ENCODE data around the gene ITSN2.
"Not testable (repeated sequence)": the region's sequence is repeated elsewhere in the genome, so short reads cannot be mapped to it uniquely, and the experiment has no call there.

Gene ITSN2

DNA sequence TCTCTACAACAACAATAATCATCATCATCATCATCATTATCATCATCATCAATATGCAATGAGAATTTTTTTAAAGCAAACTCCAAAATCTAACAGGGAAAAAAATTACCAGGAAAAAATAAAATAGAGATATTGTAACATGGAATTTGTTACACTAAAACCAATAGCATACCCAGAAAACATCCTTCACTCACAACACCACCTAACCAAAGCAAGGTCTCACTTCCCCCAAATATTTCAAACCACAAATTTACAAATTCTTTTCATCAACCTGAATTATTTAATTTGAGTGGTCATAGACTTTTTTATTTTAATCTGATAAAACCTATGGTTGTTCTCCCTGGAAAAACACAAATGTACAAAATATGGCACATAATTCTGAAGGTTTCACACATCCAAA is 11.2 kb downstream of the ITSN2 start:
- Histone ChIP-seq H3K27me3 (ENCODE audit: control insufficient read depth, insufficient read depth, low read length) (no peaks in the 10 kb centered on the region), H3K4me1 (ENCODE audit: control insufficient read depth, low read depth, low read length) (no peaks in the 10 kb centered on the region), H3K9me3 (ENCODE audit: control insufficient read depth, low read depth, low read length) (no peaks in the 10 kb centered on the region), H3K36me3 (ENCODE audit: control insufficient read depth, low read depth, low read length) (no peaks in the 10 kb centered on the region), H3K4me3 (ENCODE audit: low read length) (no peak overlapping the region), H3K27ac (ENCODE audit: low read length) (no peak overlapping the region), H3K9ac (ENCODE audit: low read length) (no peak overlapping the region)

DNA sequence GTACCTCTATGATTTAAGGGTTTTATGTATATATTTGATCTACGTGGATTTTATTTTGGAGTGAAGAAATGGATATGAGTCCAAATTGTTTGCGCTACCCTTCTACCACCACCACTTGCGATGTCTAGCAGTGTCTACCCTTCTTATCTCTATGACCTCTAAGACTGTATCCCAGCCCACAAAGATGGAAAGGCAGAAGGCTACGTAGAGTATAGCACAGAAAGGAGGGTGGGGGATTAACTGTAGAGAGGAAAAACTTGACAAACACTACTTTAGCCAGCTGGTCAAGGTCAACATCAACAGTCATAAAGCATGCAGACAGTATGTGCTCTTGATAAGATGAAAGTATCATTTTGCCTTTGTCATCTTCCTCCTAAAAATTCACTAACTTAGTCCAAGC is 14.4 kb downstream of the ITSN2 start:
- peaks cover 4% of the 10 kb centered on the region for H3K4me1 ChIP-seq (ENCODE audit: control insufficient read depth, low read depth, low read length)
- H3K9me3 ChIP-seq (ENCODE audit: control insufficient read depth, low read depth, low read length): no peaks in the 10 kb centered on the region
- no peak overlapping the region for H3K27ac ChIP-seq (ENCODE audit: low read length)
- no peaks in the 10 kb centered on the region for H3K36me3 ChIP-seq (ENCODE audit: control insufficient read depth, low read depth, low read length)
- no peaks in the 10 kb centered on the region for H3K27me3 ChIP-seq (ENCODE audit: control insufficient read depth, insufficient read depth, low read length)
- H3K4me3 ChIP-seq (ENCODE audit: low read length): no peak overlapping the region
- no peak overlapping the region for H3K9ac ChIP-seq (ENCODE audit: low read length)

DNA sequence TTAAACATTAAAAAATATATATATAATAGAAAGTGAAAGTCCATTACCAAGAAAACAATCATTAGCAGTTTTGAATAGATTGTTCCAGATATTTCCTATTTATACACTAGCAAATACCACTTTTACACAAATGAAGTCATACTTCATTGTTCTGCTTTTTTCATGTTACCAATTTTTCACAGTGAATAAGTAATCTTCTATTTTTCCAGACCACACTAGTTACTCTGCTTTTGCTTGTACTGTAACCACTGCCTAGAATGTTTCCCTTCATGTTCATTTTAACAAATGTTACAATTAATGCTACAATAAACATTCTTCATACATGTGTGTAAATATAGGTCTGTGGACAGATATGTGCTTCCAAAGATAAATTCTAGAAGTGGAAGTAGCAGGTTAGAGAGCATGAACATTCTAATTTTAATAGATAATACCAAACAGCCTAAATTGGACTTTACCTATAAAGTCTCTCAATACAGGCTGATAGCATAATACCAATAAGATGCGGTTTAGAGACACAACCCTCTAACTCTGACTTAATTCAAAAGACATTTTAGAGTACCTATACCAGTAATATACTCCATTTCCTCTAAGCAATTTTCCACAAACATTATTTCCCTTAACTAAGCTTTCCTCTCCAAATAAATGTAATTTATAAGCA is 17.0 kb downstream of the ITSN2 start:
- peaks cover 6% of the 10 kb centered on the region for H3K4me1 ChIP-seq (ENCODE audit: control insufficient read depth, low read depth, low read length)
- no peak overlapping the region for H3K9ac ChIP-seq (ENCODE audit: low read length)
- H3K4me3 ChIP-seq (ENCODE audit: low read length): no peak overlapping the region

DNA sequence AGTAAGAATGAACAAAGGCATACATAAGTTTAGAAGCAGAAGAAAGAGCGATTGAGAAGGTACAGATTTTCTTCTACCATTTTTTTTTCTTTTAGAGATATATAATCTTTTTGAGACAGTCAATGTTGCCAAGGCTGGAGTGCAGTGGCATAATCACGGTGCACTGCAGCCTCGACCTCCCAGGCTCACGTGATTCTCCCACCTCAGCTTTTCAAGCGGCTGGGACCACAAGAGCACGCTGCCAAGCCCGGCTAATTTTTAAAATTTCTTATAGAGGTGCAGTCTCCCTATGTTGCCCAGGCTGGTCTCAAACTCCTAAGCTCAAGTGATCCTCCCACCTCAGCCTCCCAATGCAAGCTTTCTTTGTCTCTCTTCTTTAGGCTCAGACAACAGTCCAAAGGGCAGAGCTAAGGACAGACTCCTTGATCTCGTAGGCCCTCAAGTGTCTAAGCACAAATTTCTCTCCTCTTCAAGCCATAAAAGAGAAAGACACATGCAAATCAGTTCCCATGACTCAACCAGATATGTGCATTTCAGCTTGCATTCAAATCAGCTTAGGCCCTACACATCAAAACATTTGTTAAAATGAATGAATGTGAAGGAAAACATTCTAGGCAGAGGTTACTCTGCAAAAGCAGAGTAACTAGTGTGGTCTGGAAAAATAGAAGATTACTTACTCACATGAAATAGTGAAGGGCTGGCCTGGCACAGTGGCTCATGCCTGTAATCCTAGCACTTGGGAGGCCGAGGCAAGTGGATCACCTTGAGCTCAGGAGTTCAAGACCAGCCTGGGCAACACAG is 18.0 kb downstream of the ITSN2 start:
- no peaks in the 10 kb centered on the region for H3K9me3 ChIP-seq (ENCODE audit: control insufficient read depth, low read depth, low read length)
- H3K27me3 ChIP-seq (ENCODE audit: control insufficient read depth, insufficient read depth, low read length): no peaks in the 10 kb centered on the region
- no peak overlapping the region for H3K4me3 ChIP-seq (ENCODE audit: low read length)
- H3K4me1 ChIP-seq (ENCODE audit: control insufficient read depth, low read depth, low read length): peaks cover 14% of the 10 kb centered on the region
- H3K27ac ChIP-seq (ENCODE audit: low read length): no peak overlapping the region
- no peak overlapping the region for H3K9ac ChIP-seq (ENCODE audit: low read length)
- no peaks in the 10 kb centered on the region for H3K36me3 ChIP-seq (ENCODE audit: control insufficient read depth, low read depth, low read length)

More for the DNA sequence above, 17.0 kb downstream of the ITSN2 start:
- H3K36me3 ChIP-seq (ENCODE audit: control insufficient read depth, low read depth, low read length): no peaks in the 10 kb centered on the region
- no peaks in the 10 kb centered on the region for H3K27me3 ChIP-seq (ENCODE audit: control insufficient read depth, insufficient read depth, low read length)
- H3K9me3 ChIP-seq (ENCODE audit: control insufficient read depth, low read depth, low read length): no peaks in the 10 kb centered on the region
- no peak overlapping the region for H3K27ac ChIP-seq (ENCODE audit: low read length)

DNA sequence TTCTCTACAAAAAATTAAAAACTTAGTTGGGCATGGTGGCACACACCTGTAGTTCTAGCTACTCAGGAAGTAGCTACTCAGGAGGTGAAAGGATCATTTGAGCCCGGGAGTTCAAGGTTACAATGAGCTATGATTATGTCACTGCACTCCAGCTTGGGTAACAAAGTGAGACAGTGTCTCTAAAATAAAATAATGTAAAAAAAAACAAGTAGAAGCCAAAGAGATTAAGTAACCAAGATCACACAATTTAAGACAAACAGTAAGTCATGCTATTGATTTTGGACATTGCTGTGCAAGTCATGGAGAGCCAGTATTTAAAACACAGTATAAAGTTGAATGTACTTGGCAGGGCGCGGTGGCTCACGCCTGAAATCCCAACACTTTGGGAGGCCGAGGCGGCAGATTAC is 20.5 kb downstream of the ITSN2 start:
- no peaks in the 10 kb centered on the region for H3K36me3 ChIP-seq (ENCODE audit: control insufficient read depth, low read depth, low read length)
- H3K4me3 ChIP-seq (ENCODE audit: low read length): no peak overlapping the region
- no peak overlapping the region for H3K9ac ChIP-seq (ENCODE audit: low read length)
- H3K9me3 ChIP-seq (ENCODE audit: control insufficient read depth, low read depth, low read length): no peaks in the 10 kb centered on the region
- H3K27ac ChIP-seq (ENCODE audit: low read length): no peak overlapping the region
- H3K4me1 ChIP-seq (ENCODE audit: control insufficient read depth, low read depth, low read length): peaks cover 14% of the 10 kb centered on the region
- no peaks in the 10 kb centered on the region for H3K27me3 ChIP-seq (ENCODE audit: control insufficient read depth, insufficient read depth, low read length)

- peaks cover 14% of the 10 kb centered on the region for H3K4me1 ChIP-seq (ENCODE audit: control insufficient read depth, low read depth, low read length)
- not testable (repeated sequence) for H3K9me3 ChIP-seq (ENCODE audit: control insufficient read depth, low read depth, low read length); H3K27me3 ChIP-seq (ENCODE audit: control insufficient read depth, insufficient read depth, low read length); H3K27ac ChIP-seq (ENCODE audit: low read length); H3K9ac ChIP-seq (ENCODE audit: low read length); H3K4me3 ChIP-seq (ENCODE audit: low read length); H3K36me3 ChIP-seq (ENCODE audit: control insufficient read depth, low read depth, low read length)
Observed at GRCh38 chr2:24339098-24339497, 21.2 kb downstream of the ITSN2 start.

DNA sequence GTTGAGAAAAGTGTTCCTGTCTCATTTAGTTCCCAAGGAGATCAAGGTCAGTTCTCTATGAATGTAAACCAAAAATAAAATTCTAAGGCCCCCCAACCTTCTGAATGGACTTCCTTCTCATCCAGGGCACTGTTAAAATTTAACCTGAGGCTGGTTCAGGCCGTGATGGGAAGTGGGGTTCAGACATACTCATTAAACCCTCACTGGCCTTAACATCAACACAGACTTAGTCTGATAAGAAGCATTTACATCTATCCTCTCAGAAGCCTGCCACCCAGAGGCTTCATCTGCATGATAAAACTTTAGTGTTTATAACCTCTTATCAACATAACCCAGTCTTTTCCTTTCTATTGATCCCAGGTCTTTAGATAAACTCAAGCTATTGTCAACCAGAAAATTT is 22.4 kb downstream of the ITSN2 start:
- Histone ChIP-seq H3K9me3 (ENCODE audit: control insufficient read depth, low read depth, low read length) (no peaks in the 10 kb centered on the region), H3K9ac (ENCODE audit: low read length) (no peak overlapping the region), H3K27ac (ENCODE audit: low read length) (no peak overlapping the region), H3K4me1 (ENCODE audit: control insufficient read depth, low read depth, low read length) (peaks cover 14% of the 10 kb centered on the region), H3K27me3 (ENCODE audit: control insufficient read depth, insufficient read depth, low read length) (no peaks in the 10 kb centered on the region), H3K36me3 (ENCODE audit: control insufficient read depth, low read depth, low read length) (no peaks in the 10 kb centered on the region), H3K4me3 (ENCODE audit: low read length) (no peak overlapping the region)

GRCh38 chr2:24336811-24337210 is 23.5 kb downstream of the ITSN2 start:
- Histone ChIP-seq H3K9me3 (ENCODE audit: control insufficient read depth, low read depth, low read length) (no peaks in the 10 kb centered on the region), H3K4me3 (ENCODE audit: low read length) (no peak overlapping the region), H3K4me1 (ENCODE audit: control insufficient read depth, low read depth, low read length) (peaks cover 10% of the 10 kb centered on the region), H3K27me3 (ENCODE audit: control insufficient read depth, insufficient read depth, low read length) (no peaks in the 10 kb centered on the region), H3K27ac (ENCODE audit: low read length) (no peak overlapping the region), H3K9ac (ENCODE audit: low read length) (no peak overlapping the region), H3K36me3 (ENCODE audit: control insufficient read depth, low read depth, low read length) (no peaks in the 10 kb centered on the region)

GRCh38 chr2:24334245-24334633 is 26.1 kb downstream of the ITSN2 start:
- no peaks in the 10 kb centered on the region for H3K9me3 ChIP-seq (ENCODE audit: control insufficient read depth, low read depth, low read length)
- no peak overlapping the region for H3K27ac ChIP-seq (ENCODE audit: low read length)
- no peaks in the 10 kb centered on the region for H3K27me3 ChIP-seq (ENCODE audit: control insufficient read depth, insufficient read depth, low read length)
- peaks cover 10% of the 10 kb centered on the region for H3K4me1 ChIP-seq (ENCODE audit: control insufficient read depth, low read depth, low read length)
- no peak overlapping the region for H3K4me3 ChIP-seq (ENCODE audit: low read length)
- H3K9ac ChIP-seq (ENCODE audit: low read length): no peak overlapping the region
- no peaks in the 10 kb centered on the region for H3K36me3 ChIP-seq (ENCODE audit: control insufficient read depth, low read depth, low read length)

DNA sequence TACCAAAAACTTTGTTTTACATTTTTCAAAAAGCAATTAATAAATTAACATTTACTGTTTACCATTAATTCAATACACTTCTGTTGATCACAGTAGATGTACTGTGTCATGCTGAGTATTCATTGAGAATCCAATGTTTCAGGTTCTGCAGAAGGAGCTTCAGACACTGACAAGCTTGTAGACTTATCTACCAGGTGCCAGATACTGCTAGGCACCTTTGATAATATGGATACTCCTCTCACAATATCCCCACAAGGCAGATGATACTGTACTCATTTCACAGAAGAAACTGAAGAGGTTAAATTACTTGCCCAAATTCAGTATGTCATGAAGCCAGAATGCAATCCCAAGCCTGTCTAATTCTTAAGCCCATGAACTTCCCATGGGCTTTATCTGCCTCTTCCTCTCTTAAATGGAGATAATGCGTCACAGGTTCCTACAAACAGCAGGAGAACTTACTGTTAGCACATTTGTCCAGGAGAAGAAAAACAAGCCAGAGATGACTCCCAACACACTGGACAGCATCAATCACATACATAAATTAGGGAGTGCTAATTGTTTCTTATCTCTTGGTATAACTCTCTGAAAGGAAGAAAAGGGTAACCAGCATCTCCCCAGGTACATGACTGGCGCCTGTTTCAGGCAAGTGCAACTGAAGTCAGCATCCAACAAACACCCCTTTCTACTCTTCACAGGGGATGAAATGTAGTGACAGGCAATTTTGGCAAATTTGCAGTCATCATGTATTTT is 27.4 kb downstream of the ITSN2 start:
- Histone ChIP-seq H3K9me3 (ENCODE audit: control insufficient read depth, low read depth, low read length) (no peaks in the 10 kb centered on the region), H3K4me1 (ENCODE audit: control insufficient read depth, low read depth, low read length) (peaks cover 8% of the 10 kb centered on the region), H3K4me3 (ENCODE audit: low read length) (no peak overlapping the region), H3K27me3 (ENCODE audit: control insufficient read depth, insufficient read depth, low read length) (no peaks in the 10 kb centered on the region), H3K9ac (ENCODE audit: low read length) (no peak overlapping the region), H3K27ac (ENCODE audit: low read length) (no peak overlapping the region), H3K36me3 (ENCODE audit: control insufficient read depth, low read depth, low read length) (no peaks in the 10 kb centered on the region)

DNA sequence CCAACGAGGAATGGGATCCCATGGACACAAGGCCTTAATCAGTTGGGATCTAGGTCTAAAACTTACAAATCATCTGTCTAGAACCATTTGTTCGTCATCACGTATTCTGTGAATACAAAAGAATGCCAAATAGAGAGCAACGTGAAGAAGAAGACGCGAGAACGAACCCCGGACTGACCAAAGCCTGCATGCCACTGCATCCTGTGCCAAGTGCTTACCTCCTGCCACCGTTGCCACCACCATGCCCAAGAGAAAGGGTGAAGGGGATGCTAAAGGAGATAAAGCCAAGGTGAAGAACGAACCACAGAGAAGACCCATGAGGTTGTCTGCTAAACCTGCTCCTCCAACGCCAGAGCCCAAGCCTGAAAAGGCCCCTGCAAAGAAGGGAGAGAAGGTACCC is 30.2 kb downstream of the ITSN2 start:
- Histone ChIP-seq H3K9ac (ENCODE audit: low read length) (no peak overlapping the region), H3K27ac (ENCODE audit: low read length) (no peak overlapping the region), H3K27me3 (ENCODE audit: control insufficient read depth, insufficient read depth, low read length) (no peaks in the 10 kb centered on the region), H3K4me3 (ENCODE audit: low read length) (no peak overlapping the region), H3K9me3 (ENCODE audit: control insufficient read depth, low read depth, low read length) (no peaks in the 10 kb centered on the region), H3K36me3 (ENCODE audit: control insufficient read depth, low read depth, low read length) (no peaks in the 10 kb centered on the region), H3K4me1 (ENCODE audit: control insufficient read depth, low read depth, low read length) (peaks cover 7% of the 10 kb centered on the region)

All from iPS-18a (cell line).